DMS53 (cell line): Measurements from ENCODE around the gene CD180.
"Not testable (repeated sequence)": the region's sequence is repeated elsewhere in the genome, so short reads cannot be mapped to it uniquely, and the experiment has no call there.

ENCODE experiments used
- DNase-seq: peaks from one replicate; lab custom pipeline; 2025; lab: John Stamatoyannopoulos, UW

The CD180 gene

GRCh38 chr5:67188274-67189078, 8.1 kb downstream of the CD180 start:
- no peak for DNase-seq

- DNase-seq = no peak
Observed at GRCh38 chr5:67187006-67187715, 9.4 kb downstream of the CD180 start.

GRCh38 chr5:67183859-67184258, 12.7 kb downstream of the CD180 start:
- DNase-seq = no peak

GRCh38 chr5:67182301-67182790, 14.3 kb downstream of the CD180 start:
- no peak for DNase-seq

GRCh38 chr5:67181648-67182221, 14.9 kb downstream of the CD180 start:
- no peak for DNase-seq

GRCh38 chr5:67179697-67180361, 16.8 kb downstream of the CD180 start:
- DNase-seq = no peak

- DNase-seq = no peak
Observed at GRCh38 chr5:67178966-67179365, 17.6 kb downstream of the CD180 start.

- DNase-seq = no peak
Observed at GRCh38 chr5:67178085-67178484, 18.5 kb downstream of the CD180 start.

- DNase-seq = no peak
Observed at GRCh38 chr5:67176936-67177335, 19.7 kb downstream of the CD180 start.

GRCh38 chr5:67173959-67174358, 22.6 kb downstream of the CD180 start:
- no peak for DNase-seq

- not testable (repeated sequence) for DNase-seq
Observed at GRCh38 chr5:67173351-67173750, 23.2 kb downstream of the CD180 start.

GRCh38 chr5:67170767-67171166, 25.8 kb downstream of the CD180 start:
- no peak for DNase-seq

GRCh38 chr5:67168069-67168468, 28.5 kb downstream of the CD180 start:
- no peak for DNase-seq

GRCh38 chr5:67166460-67167285, 29.9 kb downstream of the CD180 start:
- no peak for DNase-seq

- DNase-seq = peak; percentile 10
Observed at GRCh38 chr5:67165526-67166459, 30.8 kb downstream of the CD180 start.

GRCh38 chr5:67164856-67165525, 31.6 kb downstream of the CD180 start:
- DNase-seq = no peak

- DNase-seq = no peak
Observed at GRCh38 chr5:67163863-67164595, 32.6 kb downstream of the CD180 start.

- no peak for DNase-seq
Observed at GRCh38 chr5:67163231-67163756, 33.3 kb downstream of the CD180 start.

GRCh38 chr5:67161767-67162166, 34.8 kb downstream of the CD180 start:
- no peak for DNase-seq
